Measurements from ENCODE around the gene SP140. TPM values are rescaled to one million over a fixed set of nuclear protein-coding genes. Genes with fewer than 3 reads are reported as not detected.

Gene SP140
- total and polyA plus RNA-seq, 10 donors: 51.3 to 110 (median 71.4) TPM

DNA sequence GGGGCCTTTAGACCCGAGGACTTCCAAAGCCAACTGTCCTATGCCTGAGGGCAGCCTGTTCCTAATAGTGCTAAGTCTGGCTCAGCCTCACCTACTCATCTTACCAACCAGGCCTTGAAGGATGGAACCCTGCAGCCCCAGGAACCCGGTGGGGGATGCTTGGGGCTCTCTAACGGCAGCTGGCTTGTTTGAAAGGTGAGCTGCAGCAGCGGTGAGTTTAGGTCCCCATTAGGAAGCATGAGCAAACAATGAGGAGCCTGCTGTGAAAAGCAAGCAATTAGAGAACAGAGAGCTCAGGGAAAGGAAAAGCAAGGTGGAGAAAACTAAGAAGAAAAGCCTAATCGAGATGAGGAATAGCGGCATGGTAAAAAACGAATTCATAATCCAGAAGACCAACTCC, 45.6 kb upstream of the SP140 start:
- Histone ChIP-seq H3K27ac (no peak overlapping the region), H3K27me3 (replicated peaks in 1 of 7) (no peaks in the 10 kb centered on the region), H3K9me3 (no peaks in the 10 kb centered on the region), H3K4me1 (no peaks in the 10 kb centered on the region), H3K4me3 (no peak overlapping the region), H3K36me3 (peaks cover 6 to 100% (median 97%) of the 10 kb centered on the region in 6 donors)
- no peak for DNase-seq
- TF ChIP-seq POLR2AphosphoS5 (IDR thresholded peaks at IDR 0.05) (no peak), POLR2A (IDR thresholded peaks at IDR 0.05) (no peak)
- TF ChIP-seq, protein P1, sequence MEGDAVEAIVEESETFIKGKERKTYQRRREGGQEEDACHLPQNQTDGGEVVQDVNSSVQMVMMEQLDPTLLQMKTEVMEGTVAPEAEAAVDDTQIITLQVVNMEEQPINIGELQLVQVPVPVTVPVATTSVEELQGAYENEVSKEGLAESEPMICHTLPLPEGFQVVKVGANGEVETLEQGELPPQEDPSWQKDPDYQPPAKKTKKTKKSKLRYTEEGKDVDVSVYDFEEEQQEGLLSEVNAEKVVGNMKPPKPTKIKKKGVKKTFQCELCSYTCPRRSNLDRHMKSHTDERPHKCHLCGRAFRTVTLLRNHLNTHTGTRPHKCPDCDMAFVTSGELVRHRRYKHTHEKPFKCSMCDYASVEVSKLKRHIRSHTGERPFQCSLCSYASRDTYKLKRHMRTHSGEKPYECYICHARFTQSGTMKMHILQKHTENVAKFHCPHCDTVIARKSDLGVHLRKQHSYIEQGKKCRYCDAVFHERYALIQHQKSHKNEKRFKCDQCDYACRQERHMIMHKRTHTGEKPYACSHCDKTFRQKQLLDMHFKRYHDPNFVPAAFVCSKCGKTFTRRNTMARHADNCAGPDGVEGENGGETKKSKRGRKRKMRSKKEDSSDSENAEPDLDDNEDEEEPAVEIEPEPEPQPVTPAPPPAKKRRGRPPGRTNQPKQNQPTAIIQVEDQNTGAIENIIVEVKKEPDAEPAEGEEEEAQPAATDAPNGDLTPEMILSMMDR (IDR thresholded peaks at IDR 0.05 in 8 of 11, conservative IDR thresholded peaks at IDR 0.05 in 3 of 11): no peak
- intact Hi-C loops (cut with DNase I; ENCODE audit: low total_unique reads): no loop called here
- WGBS, 5 donors: 93 to 95% (median 93%) methylated on average over 7 of the region's 7 CpGs

DNA sequence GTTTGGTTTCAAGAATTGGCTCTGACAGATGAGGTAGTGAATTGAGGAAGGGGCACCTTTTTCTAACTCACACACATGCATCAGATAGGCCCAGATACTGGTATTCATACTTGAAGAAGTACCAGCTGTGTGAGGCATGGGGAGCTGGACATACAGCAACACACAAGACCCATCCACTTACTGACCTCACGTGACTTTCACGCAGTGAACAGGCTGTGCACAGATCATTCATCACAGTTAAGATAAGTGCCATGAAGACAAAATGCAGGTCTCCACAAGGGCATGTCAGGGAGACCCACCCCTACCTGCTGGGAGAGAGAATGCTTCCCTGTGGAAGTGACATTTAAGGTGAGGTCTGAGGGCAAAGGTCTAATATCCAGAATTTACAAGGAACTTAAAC, 44.3 kb upstream of the SP140 start:
- H3K4me3 ChIP-seq: no peak overlapping the region
- TF ChIP-seq, protein P1 (IDR thresholded peaks at IDR 0.05 in 8 of 11, conservative IDR thresholded peaks at IDR 0.05 in 3 of 11): no peak
- TF ChIP-seq POLR2A (IDR thresholded peaks at IDR 0.05): no peak
- no peak for TF ChIP-seq POLR2AphosphoS5 (IDR thresholded peaks at IDR 0.05)
- H3K9me3 ChIP-seq: no peaks in the 10 kb centered on the region
- peaks cover 6 to 100% (median 94%) of the 10 kb centered on the region in 6 donors for H3K36me3 ChIP-seq
- WGBS, 5 donors: 88 to 95% (median 93%) methylated on average over 2 of the region's 2 CpGs
- no peak for DNase-seq
- no peaks in the 10 kb centered on the region for H3K4me1 ChIP-seq
- intact Hi-C loops (cut with DNase I; ENCODE audit: low total_unique reads): no loop called here
- H3K27me3 ChIP-seq (replicated peaks in 1 of 7): no peaks in the 10 kb centered on the region
- H3K27ac ChIP-seq: no peak overlapping the region

DNA sequence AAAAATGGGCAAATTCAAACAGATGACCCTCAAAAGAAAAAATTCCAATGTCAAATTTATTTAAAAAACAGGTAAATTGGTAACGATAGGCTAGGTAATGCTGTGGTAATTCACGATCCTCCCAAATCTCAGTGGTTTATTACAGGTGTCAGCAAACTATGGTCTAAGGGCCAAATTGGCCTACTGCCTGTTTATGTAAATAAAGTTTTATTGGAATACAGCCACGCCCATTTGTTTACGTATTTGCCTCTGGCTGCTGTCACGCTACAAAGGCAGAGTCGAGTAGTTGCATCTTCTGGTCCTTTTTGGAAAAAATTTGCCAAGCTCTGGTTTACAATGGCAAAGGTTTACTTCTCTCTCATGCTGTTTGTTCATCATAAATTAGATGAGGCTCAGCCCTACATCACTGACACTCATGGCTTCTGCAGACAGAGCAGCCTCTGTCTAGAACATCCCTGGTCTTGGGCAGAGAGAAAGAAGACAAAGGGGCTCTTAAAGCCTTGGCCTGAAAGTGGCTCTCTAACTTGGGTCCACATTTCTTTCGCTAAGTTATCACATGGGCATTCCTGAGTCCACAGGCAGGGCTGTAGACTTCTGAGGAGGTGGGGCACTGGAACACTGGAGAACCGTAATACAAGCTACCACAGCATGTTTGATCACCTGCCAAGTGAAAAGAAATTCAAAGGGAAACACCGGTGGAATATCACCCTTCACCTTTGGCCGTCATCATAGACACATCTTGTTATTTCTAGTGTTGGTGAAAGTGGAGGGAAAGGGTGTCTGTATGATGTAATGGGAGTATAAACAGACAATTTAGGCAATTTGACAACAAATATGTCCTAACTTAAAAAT, 40.6 kb upstream of the SP140 start:
- no peaks in the 10 kb centered on the region for H3K27me3 ChIP-seq (replicated peaks in 1 of 7)
- 77 to 84% (median 82%) methylated on average over 10 of the region's 10 CpGs for WGBS, 5 donors
- no peak for TF ChIP-seq POLR2AphosphoS5 (IDR thresholded peaks at IDR 0.05)
- TF ChIP-seq, protein P1 (IDR thresholded peaks at IDR 0.05 in 8 of 11, conservative IDR thresholded peaks at IDR 0.05 in 3 of 11): no peak
- TF ChIP-seq POLR2A (IDR thresholded peaks at IDR 0.05): no peak
- intact Hi-C loops (cut with DNase I; ENCODE audit: low total_unique reads): no loop called here
- peaks cover 6 to 74% (median 58%) of the 10 kb centered on the region in 6 donors for H3K36me3 ChIP-seq
- no peaks in the 10 kb centered on the region for H3K9me3 ChIP-seq
- H3K4me3 ChIP-seq: no peak overlapping the region
- DNase-seq: no peak
- no peaks in the 10 kb centered on the region for H3K4me1 ChIP-seq
- no peak overlapping the region for H3K27ac ChIP-seq

- Histone ChIP-seq H3K36me3 (peaks cover 6 to 100% (median 88%) of the 10 kb centered on the region in 6 donors), H3K9me3 (peaks cover 0 to 8% (median 0%) of the 10 kb centered on the region in 8 donors), H3K27ac (peak overlapping the region in 4 of 8 donors; percentile 21 to 57 (median 42)), H3K4me1 (peaks cover 0 to 55% (median 47%) of the 10 kb centered on the region in 6 donors), H3K27me3 (replicated peaks in 1 of 7) (no peaks in the 10 kb centered on the region), H3K4me3 (peak overlapping the region in 2 of 8 donors; percentile 4 to 37)
- DNase-seq: peak; percentile 79
- 58 to 69% (median 64%) methylated on average over 10 of the region's 10 CpGs for WGBS, 5 donors
- intact Hi-C loops (cut with DNase I; ENCODE audit: low total_unique reads): no loop called here
- TF ChIP-seq, protein P1 (IDR thresholded peaks at IDR 0.05 in 8 of 11, conservative IDR thresholded peaks at IDR 0.05 in 3 of 11): peak in 3 of 11 experiments; percentile 4 to 35 (median 14)
- TF ChIP-seq POLR2A (IDR thresholded peaks at IDR 0.05): no peak
- TF ChIP-seq POLR2AphosphoS5 (IDR thresholded peaks at IDR 0.05): no peak
Measured at GRCh38 chr2:230202430-230203109, 23.0 kb upstream of the SP140 start.

Data from spleen (tissue), 11 donors.